Measurements from ENCODE around the gene SEMA3A. TPM values are rescaled to one million over a fixed set of nuclear protein-coding genes. Genes with fewer than 3 reads are reported as not detected.

SEMA3A gene
- total RNA-seq, 1 experiment from 2014 or later = 14.2 TPM

- no peak overlapping the region for H3K4me3 ChIP-seq (replicated peaks in 1 of 2; ENCODE audit: low read depth in 1 of 2, low read length in 2 of 2)
- no peak overlapping the region for H3K4me2 ChIP-seq (ENCODE audit: low read length)
- DNase-seq (ENCODE audit: low read depth, low spot score) (no peak), ATAC-seq (no peak)
- H3K79me2 ChIP-seq (ENCODE audit: insufficient read depth, low read length) = no peaks in the 10 kb centered on the region; the same call in 1 of the 2 replicates
- no peak overlapping the region for H2AFZ ChIP-seq (ENCODE audit: low read depth, low read length, poor library complexity, severe bottlenecking)
- CTCF ChIA-PET = no interaction called here
- RAD21 ChIA-PET (ENCODE audit: low non-redundant PET in 1 of 2, low total read pairs in 2 of 2, uncharacterized antibody in 2 of 2, unreplicated experiment in 2 of 2) = no interaction called here
- no peak overlapping the region for H3K9ac ChIP-seq (ENCODE audit: low read length)
- H3K4me1 ChIP-seq (ENCODE audit: control insufficient read depth in 1 of 2, insufficient read depth in 2 of 2, low read length in 2 of 2) = peaks cover 12 to 47% of the 10 kb centered on the region in 2 experiments; a peak in 3 of 4 replicates
- no peak for TF ChIP-seq ZNF274 (IDR thresholded peaks at IDR 0.05; ENCODE audit: low read depth, low read length)
- no peak for TF ChIP-seq SRF (IDR thresholded peaks at IDR 0.05; ENCODE audit: low read depth)
- TF ChIP-seq EGR1 (IDR thresholded peaks at IDR 0.05; ENCODE audit: low read depth) = no peak
- no peak for TF ChIP-seq SIN3A (IDR thresholded peaks at IDR 0.05; ENCODE audit: low read depth)
- no peak for TF ChIP-seq CEBPB (IDR thresholded peaks at IDR 0.05; ENCODE audit: low read depth)
- no peak for TF ChIP-seq RAD21 (IDR thresholded peaks at IDR 0.05; ENCODE audit: low read depth)
- no peak for TF ChIP-seq ATF3 (IDR thresholded peaks at IDR 0.05)
- no peak for TF ChIP-seq EZH2phosphoT487 (IDR thresholded peaks at IDR 0.05; ENCODE audit: borderline replicate concordance)
- no peak for TF ChIP-seq ZBTB33 (IDR thresholded peaks at IDR 0.05; ENCODE audit: extremely low read depth, insufficient replicate concordance, low read length)
- TF ChIP-seq REST (IDR thresholded peaks at IDR 0.05; ENCODE audit: low read depth) = no peak
- TF ChIP-seq FOSL1 (IDR thresholded peaks at IDR 0.05; ENCODE audit: low read depth) = no peak
- TF ChIP-seq POLR2A (IDR thresholded peaks at IDR 0.05; ENCODE audit: borderline replicate concordance, extremely low read depth, insufficient read depth, insufficient read length) = no peak
- no peak for TF ChIP-seq EZH2 (IDR thresholded peaks at IDR 0.05)
- TF ChIP-seq CBX3 (IDR thresholded peaks at IDR 0.05; ENCODE audit: low read depth) = no peak
- no peak for TF ChIP-seq CTCF (IDR thresholded peaks at IDR 0.05 in 2 of 3, conservative IDR thresholded peaks at IDR 0.05 in 1 of 3; ENCODE audit: borderline replicate concordance in 1 of 3, insufficient read depth in 1 of 3, low read depth in 2 of 3, low read length in 2 of 3)
- no peak for TF ChIP-seq ZFX (IDR thresholded peaks at IDR 0.05)
- no peaks in the 10 kb centered on the region for H3K27me3 ChIP-seq (ENCODE audit: insufficient read depth, low read length)
- no TSS peak for BruUV-seq (replicated peaks)
- H4K20me1 ChIP-seq (ENCODE audit: insufficient read depth) = no peaks in the 10 kb centered on the region
- H3K9me2 ChIP-seq (ENCODE audit: insufficient read depth) = no peaks in the 10 kb centered on the region
- intact Hi-C loops (cut with micrococcal nuclease) = no loop called here
- H3K9me3 ChIP-seq (ENCODE audit: control insufficient read depth in 1 of 2, insufficient read depth in 1 of 2, low read depth in 1 of 2, low read length in 2 of 2) = no peaks in the 10 kb centered on the region
- POLR2A ChIA-PET = no interaction called here
- no peak overlapping the region for H3K27ac ChIP-seq (ENCODE audit: low read depth, low read length)
- H3K36me3 ChIP-seq (ENCODE audit: control insufficient read depth in 1 of 2, insufficient read depth in 2 of 2, low read length in 2 of 2) = no peaks in the 10 kb centered on the region
Observed at GRCh38 chr7:84191261-84191660, 3.3 kb downstream of the SEMA3A start.
